Measurements from ENCODE around the gene WDR20.

DNA sequence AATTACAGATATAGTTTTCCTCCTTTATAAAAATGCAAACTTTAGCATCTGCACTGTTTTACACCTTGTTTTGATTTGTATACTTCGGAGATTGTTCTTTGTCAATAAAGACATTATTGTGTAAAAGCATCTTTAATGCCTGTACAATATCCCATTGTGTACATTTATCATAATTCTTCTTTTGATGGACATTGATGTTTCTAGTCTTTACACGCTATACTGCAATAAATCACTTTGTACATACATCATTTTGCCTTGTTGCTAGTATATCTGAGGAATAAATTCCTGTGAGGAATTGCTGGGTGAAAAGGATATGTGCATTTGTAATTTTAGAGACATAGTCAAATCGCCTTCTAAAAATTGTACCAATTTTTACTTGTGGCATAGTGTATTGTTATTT lies 30.4 kb downstream of the WDR20 start:
- TF ChIP-seq, protein P1, sequence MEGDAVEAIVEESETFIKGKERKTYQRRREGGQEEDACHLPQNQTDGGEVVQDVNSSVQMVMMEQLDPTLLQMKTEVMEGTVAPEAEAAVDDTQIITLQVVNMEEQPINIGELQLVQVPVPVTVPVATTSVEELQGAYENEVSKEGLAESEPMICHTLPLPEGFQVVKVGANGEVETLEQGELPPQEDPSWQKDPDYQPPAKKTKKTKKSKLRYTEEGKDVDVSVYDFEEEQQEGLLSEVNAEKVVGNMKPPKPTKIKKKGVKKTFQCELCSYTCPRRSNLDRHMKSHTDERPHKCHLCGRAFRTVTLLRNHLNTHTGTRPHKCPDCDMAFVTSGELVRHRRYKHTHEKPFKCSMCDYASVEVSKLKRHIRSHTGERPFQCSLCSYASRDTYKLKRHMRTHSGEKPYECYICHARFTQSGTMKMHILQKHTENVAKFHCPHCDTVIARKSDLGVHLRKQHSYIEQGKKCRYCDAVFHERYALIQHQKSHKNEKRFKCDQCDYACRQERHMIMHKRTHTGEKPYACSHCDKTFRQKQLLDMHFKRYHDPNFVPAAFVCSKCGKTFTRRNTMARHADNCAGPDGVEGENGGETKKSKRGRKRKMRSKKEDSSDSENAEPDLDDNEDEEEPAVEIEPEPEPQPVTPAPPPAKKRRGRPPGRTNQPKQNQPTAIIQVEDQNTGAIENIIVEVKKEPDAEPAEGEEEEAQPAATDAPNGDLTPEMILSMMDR (IDR thresholded peaks at IDR 0.05) = no peak
- TF ChIP-seq EZH2 (IDR thresholded peaks at IDR 0.05; ENCODE audit: borderline replicate concordance, insufficient read depth, low read depth, low read length, poor library complexity, severe bottlenecking) = no peak
